GM23248 (cell line): Measurements from ENCODE around the gene DCUN1D4.

Experiments
- EZH2 ChIP-seq: fragments of 200-600 bp; sonication (generic); IDR thresholded peaks from 2 replicates; pipeline ENCODE4 v1.6.1; 2018; ENCODE audit warnings: antibody characterized with exemption, mild to moderate bottlenecking; ENCODE audit not compliant: insufficient read depth, poor library complexity, severe bottlenecking
- EZH2phosphoT487 ChIP-seq: fragments of 200-600 bp; sonication (generic); IDR thresholded peaks from 2 replicates; pipeline ENCODE4 v1.6.1; 2018; ENCODE audit warnings: antibody characterized with exemption, moderate library complexity, mild to moderate bottlenecking, low read depth; ENCODE audit not compliant: insufficient read depth

- no peak for TF ChIP-seq EZH2
- TF ChIP-seq EZH2phosphoT487: no peak
Measured at GRCh38 chr4:51844153-51845054, 1.5 kb downstream of the DCUN1D4 start.
